ENCODE measurements around the gene IBTK. TPM values are rescaled to one million over a fixed set of nuclear protein-coding genes. Genes with fewer than 3 reads are reported as not detected.

IBTK gene
- total RNA-seq, 1 experiment from 2014 or later, result 17.1 TPM

GRCh38 chr6:82131441-82131840 lies 116.1 kb downstream of the IBTK start:
- H3K23me2 ChIP-seq (ENCODE audit: insufficient read length, low read depth, low read length, poor library complexity, severe bottlenecking), result no peaks in the 10 kb centered on the region
- WGBS (ENCODE audit: extremely low coverage, insufficient read length, low lambda C conversion rate), result no CpG with 5 or more reads among the region's 2 CpGs
- H2BK12ac ChIP-seq (ENCODE audit: insufficient read length, low read depth, low read length), result no peak overlapping the region

More at GRCh38 chr6:82131441-82131840, 116.1 kb downstream of the IBTK start:
- no peaks in the 10 kb centered on the region; the same call in none of the 2 replicates for H3K27me3 Mint-ChIP-seq (ENCODE audit: low read depth)
- H4K5ac ChIP-seq (ENCODE audit: insufficient read length, low read depth, low read length), result no peak overlapping the region
- H3K27ac ChIP-seq (ENCODE audit: insufficient read length, low read depth, low read length), result no peak overlapping the region
- no peak for TF ChIP-seq CTCF (conservative IDR thresholded peaks at IDR 0.05)
- no peak overlapping the region for H3K4me3 Mint-ChIP-seq
- H2BK120ac ChIP-seq (ENCODE audit: low read depth, low read length, poor library complexity, severe bottlenecking), result no peak overlapping the region
- no peaks in the 10 kb centered on the region for H3K79me1 ChIP-seq (ENCODE audit: insufficient read depth, low read depth, low read length, poor library complexity, severe bottlenecking)
- no peak overlapping the region for H2AFZ ChIP-seq (ENCODE audit: low read length)
- H3K9me3 ChIP-seq (ENCODE audit: control insufficient read depth, low read depth, low read length), result no peaks in the 10 kb centered on the region
- H3T11ph ChIP-seq (ENCODE audit: low read length), result no peak overlapping the region
- no peak overlapping the region for H3K14ac ChIP-seq (ENCODE audit: insufficient read depth, low read length)
- H3K9ac ChIP-seq (ENCODE audit: extremely low read depth, insufficient read length, low read length), result no peak overlapping the region
- H4K20me1 ChIP-seq (ENCODE audit: control insufficient read depth, insufficient read depth, insufficient read length), result no peaks in the 10 kb centered on the region
- no peaks in the 10 kb centered on the region for H3K27me3 ChIP-seq (ENCODE audit: insufficient read depth, low read length)
- H3K36me3 Mint-ChIP-seq (ENCODE audit: insufficient read depth in 1 of 3, low read depth in 3 of 3), result no peaks in the 10 kb centered on the region; a peak in 1 of 7 replicates
- no peaks in the 10 kb centered on the region for H3K4me1 ChIP-seq (ENCODE audit: insufficient read depth, low read length)
- H3K4me2 ChIP-seq (ENCODE audit: insufficient read depth, insufficient read length, low read length), result no peak overlapping the region
- no peak overlapping the region for H3K23ac ChIP-seq (ENCODE audit: insufficient read length, low read depth, low read length)
- H3K27ac Mint-ChIP-seq, result no peak overlapping the region
- H3K18ac ChIP-seq (ENCODE audit: insufficient read length, low read depth, low read length), result no peak overlapping the region
- no peak overlapping the region for H2BK20ac ChIP-seq (ENCODE audit: low read depth, low read length, poor library complexity, severe bottlenecking)
- no peak overlapping the region for H3K56ac ChIP-seq (ENCODE audit: insufficient read length, low read depth, low read length)
- H2BK5ac ChIP-seq (ENCODE audit: insufficient read length, low read length), result no peak overlapping the region
- H3K4me1 Mint-ChIP-seq, result no peaks in the 10 kb centered on the region
- no peak overlapping the region for H2BK15ac ChIP-seq (ENCODE audit: low read depth, low read length)
- H3K79me2 ChIP-seq (ENCODE audit: insufficient read depth, low read length), result no peaks in the 10 kb centered on the region
- H4K8ac ChIP-seq (replicated peaks; ENCODE audit: insufficient read length, low read depth, low read length), result no peak overlapping the region
- no peak overlapping the region for H3K4ac ChIP-seq (ENCODE audit: low read depth, low read length)
- no peak overlapping the region for H2AK5ac ChIP-seq (ENCODE audit: insufficient read length, low read length)
- no peak for DNase-seq
- H4K91ac ChIP-seq (ENCODE audit: insufficient read length, low read depth, low read length), result no peak overlapping the region
- peaks cover 0 to 2% of the 10 kb centered on the region in 2 experiments; a peak in 1 of 5 replicates for H3K9me3 Mint-ChIP-seq

Measured in H9 (cell line).